Gastrocnemius medialis (tissue), 4 donors: Measurements from ENCODE around the gene DNAH2. TPM values are rescaled to one million over a fixed set of nuclear protein-coding genes. Genes with fewer than 3 reads are reported as not detected.

Experiments
- ATAC-seq, 2 donors: fragments of 150-250 bp; one replicate each; pipeline ENCODE4 v1.9.1; 2016
- DNase-seq, 2 donors: peaks; one replicate each; pipeline ENCODE4 v3.0.0-alpha.2; 2019
- H3K27ac ChIP-seq, 4 donors: fragments of 200-600 bp; sonication (generic); 1 replicate in 1 of 4; 2 replicates in 3 of 4; pipeline ENCODE4 v1.5.1; 2016 to 2018; ENCODE audit warnings: mild to moderate bottlenecking in 2 of 4, moderate library complexity in 1 of 4
- H3K27me3 ChIP-seq, 3 donors: fragments of 200-600 bp; sonication (generic) in 2 of 3; 1 replicate in 1 of 3; 2 replicates in 2 of 3; pipeline versions ENCODE4 v1.5.1 to v1.6.0; 2016 to 2019; ENCODE audit warnings: mild to moderate bottlenecking in 1 of 3, moderate library complexity in 1 of 3
- H3K36me3 ChIP-seq, 2 donors: fragments of 200-600 bp; sonication (generic) in 1 of 2; one replicate each; pipeline ENCODE4 v1.5.1; 2017 to 2018
- H3K4me1 ChIP-seq, 2 donors: fragments of 200-600 bp; sonication (generic) in 1 of 2; one replicate each; pipeline ENCODE4 v1.5.1; 2016 to 2017; ENCODE audit warnings: mild to moderate bottlenecking in 2 of 2
- H3K4me3 ChIP-seq, 4 donors: fragments of 200-600 bp; sonication (generic) in 3 of 4; 1 replicate in 1 of 4; 2 replicates in 3 of 4; pipeline ENCODE4 v1.5.1; 2016 to 2019; ENCODE audit warnings: mild to moderate bottlenecking in 2 of 4
- H3K9me3 ChIP-seq, 3 donors: fragments of 200-600 bp; sonication (generic) in 2 of 3; 1 replicate in 1 of 3; 2 replicates in 2 of 3; pipeline ENCODE4 v1.5.1; 2016 to 2019
- POLR2A ChIP-seq, 2 donors: fragments of 450-650 bp; IDR thresholded peaks; one replicate each; pipeline ENCODE4 v1.6.1; 2017; ENCODE audit warnings: antibody characterized with exemption in 2 of 2, mild to moderate bottlenecking in 2 of 2, moderate library complexity in 2 of 2
- in situ Hi-C, 4 donors: fragments of 200-750 bp; cut with MboI; loops; one replicate each; pipeline versions ENCODE4 v1.15.0 to v1.8.0; 2017; ENCODE audit warnings: low sequenced_read_pairs in 4 of 4
- intact Hi-C: fragments of 100-400 bp; cut with DNase I; formaldehyde crosslinking; loops from one replicate; pipeline ENCODE4 v1.15.1; 2023; ENCODE audit warnings: low total_unique reads
- total RNA-seq, 4 donors: library from RNA; depleted of rRNA; stranded (reverse); fragments of >200 nt; gene quantifications; one replicate each; pipeline versions ENCODE4 v1.1.0 to v1.2.3, GENCODE V29; 2016
- TF ChIP-seq, protein P1 (sequence below), 5 experiments: fragments of 450-650 bp in 3 of 5; fragments of 200-600 bp in 2 of 5; sonication (generic) in 2 of 5; IDR thresholded peaks in 4 of 5; conservative IDR thresholded peaks in 1 of 5; 1 replicate in 4 of 5; 2 replicates in 1 of 5; pipeline ENCODE4 v1.5.1; 2016 to 2019; ENCODE audit warnings: antibody characterized with exemption in 5 of 5, mild to moderate bottlenecking in 3 of 5, moderate library complexity in 3 of 5

DNAH2 gene
- total RNA-seq, 4 donors from 2014 or later: not detected

DNA sequence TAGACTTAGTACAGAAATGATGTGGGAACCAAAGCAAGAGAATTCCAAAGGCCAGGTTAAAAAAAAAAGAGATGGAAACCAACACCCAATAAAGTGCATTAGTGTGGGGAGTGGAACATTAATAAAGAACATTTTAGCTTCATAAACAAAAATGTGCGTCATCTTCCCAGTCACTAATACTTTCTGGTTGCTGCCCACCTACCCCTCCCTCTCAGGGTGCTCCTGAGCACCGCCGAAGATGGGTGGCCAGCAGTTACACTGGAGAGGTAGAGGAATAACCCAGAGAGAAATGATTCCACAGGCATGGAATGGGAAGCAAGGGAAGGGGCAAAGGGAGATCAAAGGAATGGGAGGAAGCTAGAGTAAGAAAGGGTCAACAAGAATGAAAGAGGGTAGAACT lies 165.1 kb downstream of the DNAH2 start:
- intact Hi-C loops (loop anchor here (10.0 kb wide), 1 partner anchor 172 kb away; no protein-coding TSS in a partner anchor), in situ Hi-C loops (loop anchor here in 1 of 4 donors (25.0 kb wide), 1 partner anchor 145 kb away; no protein-coding TSS in a partner anchor)
- DNase-seq (no peak), ATAC-seq (no peak)
- Histone ChIP-seq H3K4me1 (peaks cover 18 to 21% of the 10 kb centered on the region in 2 donors), H3K4me3 (no peak overlapping the region), H3K27me3 (peaks cover 28 to 47% (median 38%) of the 10 kb centered on the region in 3 donors), H3K9me3 (no peaks in the 10 kb centered on the region), H3K36me3 (no peaks in the 10 kb centered on the region), H3K27ac (no peak overlapping the region)
- no peak for TF ChIP-seq POLR2A (IDR thresholded peaks at IDR 0.05)
- TF ChIP-seq, protein P1, sequence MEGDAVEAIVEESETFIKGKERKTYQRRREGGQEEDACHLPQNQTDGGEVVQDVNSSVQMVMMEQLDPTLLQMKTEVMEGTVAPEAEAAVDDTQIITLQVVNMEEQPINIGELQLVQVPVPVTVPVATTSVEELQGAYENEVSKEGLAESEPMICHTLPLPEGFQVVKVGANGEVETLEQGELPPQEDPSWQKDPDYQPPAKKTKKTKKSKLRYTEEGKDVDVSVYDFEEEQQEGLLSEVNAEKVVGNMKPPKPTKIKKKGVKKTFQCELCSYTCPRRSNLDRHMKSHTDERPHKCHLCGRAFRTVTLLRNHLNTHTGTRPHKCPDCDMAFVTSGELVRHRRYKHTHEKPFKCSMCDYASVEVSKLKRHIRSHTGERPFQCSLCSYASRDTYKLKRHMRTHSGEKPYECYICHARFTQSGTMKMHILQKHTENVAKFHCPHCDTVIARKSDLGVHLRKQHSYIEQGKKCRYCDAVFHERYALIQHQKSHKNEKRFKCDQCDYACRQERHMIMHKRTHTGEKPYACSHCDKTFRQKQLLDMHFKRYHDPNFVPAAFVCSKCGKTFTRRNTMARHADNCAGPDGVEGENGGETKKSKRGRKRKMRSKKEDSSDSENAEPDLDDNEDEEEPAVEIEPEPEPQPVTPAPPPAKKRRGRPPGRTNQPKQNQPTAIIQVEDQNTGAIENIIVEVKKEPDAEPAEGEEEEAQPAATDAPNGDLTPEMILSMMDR (IDR thresholded peaks at IDR 0.05 in 4 of 5, conservative IDR thresholded peaks at IDR 0.05 in 1 of 5): no peak

Other genes with a start within 250 kb of the DNAH2 start
- gene ZBTB4, start 238.1 kb upstream of the DNAH2 start, total RNA-seq: 10 to 100 TPM; 24.2 to 43.1 (median 31.2) TPM
- not detected for gene SLC35G6, start 236.3 kb upstream of the DNAH2 start, total RNA-seq
- gene POLR2A, start 233.4 kb upstream of the DNAH2 start, total RNA-seq: 10 to 100 TPM; 20.3 to 56.9 (median 39.3) TPM
- gene TNFSF12, start 168.7 kb upstream of the DNAH2 start, total RNA-seq: 10 to 100 TPM in 3 of 4 donors, 1 to 10 TPM in 1; 7.9 to 26.1 (median 16.9) TPM
- 1 to 10 TPM; 2.8 to 8.4 (median 5.0) TPM for gene TNFSF13, start 159.0 kb upstream of the DNAH2 start, total RNA-seq
- 10 to 100 TPM; 63.6 to 71.5 (median 68.8) TPM for gene SENP3, start 155.8 kb upstream of the DNAH2 start, total RNA-seq
- 10 to 100 TPM; 10.1 to 66.5 (median 20.3) TPM for gene CD68, start 138.1 kb upstream of the DNAH2 start, total RNA-seq
- 100 to 1,000 TPM in 2 of 4 donors, 10 to 100 TPM in 2; 55.9 to 157 (median 101) TPM for gene MPDU1, start 133.9 kb upstream of the DNAH2 start, total RNA-seq
- gene SOX15, start 127.7 kb upstream of the DNAH2 start, total RNA-seq: 1 to 10 TPM in 2 of 4 donors, under 1 TPM in 1, not detected in 1; 0.66 to 1.3 (median 1.1) TPM
- gene FXR2, start 102.8 kb upstream of the DNAH2 start, total RNA-seq: 100 to 1,000 TPM; 100 to 174 (median 140) TPM
- gene SAT2, start 89.9 kb upstream of the DNAH2 start, total RNA-seq: 10 to 100 TPM; 38.4 to 79.4 (median 60.4) TPM
- gene SHBG, start 87.6 kb upstream of the DNAH2 start, total RNA-seq: not detected
- gene ATP1B2, start 66.8 kb upstream of the DNAH2 start, total RNA-seq: under 1 TPM; 0.10 to 0.81 (median 0.21) TPM
- gene TP53, start 30.3 kb upstream of the DNAH2 start, total RNA-seq: 10 to 100 TPM; 14.1 to 17.0 (median 15.4) TPM
- 1 to 10 TPM; 2.6 to 5.8 (median 3.7) TPM for gene WRAP53, start 29.3 kb upstream of the DNAH2 start, total RNA-seq
- gene EFNB3, start 12.5 kb upstream of the DNAH2 start, total RNA-seq: under 1 TPM in 3 of 4 donors, not detected in 1; 0.13 to 0.46 (median 0.31) TPM
- 1 to 10 TPM; 1.9 to 8.2 (median 4.4) TPM for gene KDM6B, start 116.5 kb downstream of the DNAH2 start, total RNA-seq
- 10 to 100 TPM; 18.8 to 56.8 (median 27.9) TPM for gene TMEM88, start 137.3 kb downstream of the DNAH2 start, total RNA-seq
- gene NAA38, start 139.8 kb downstream of the DNAH2 start, total RNA-seq: 100 to 1,000 TPM in 2 of 4 donors, 10 to 100 TPM in 2; 57.4 to 133 (median 96.6) TPM
- gene CYB5D1, start 140.3 kb downstream of the DNAH2 start, total RNA-seq: 10 to 100 TPM in 2 of 4 donors, 1 to 10 TPM in 2; 4.1 to 14.7 (median 9.0) TPM
- 1 to 10 TPM; 5.4 to 7.7 (median 6.0) TPM for gene CHD3, start 171.0 kb downstream of the DNAH2 start, total RNA-seq
- gene RNF227, start 198.5 kb downstream of the DNAH2 start, total RNA-seq: 1 to 10 TPM in 1 of 4 donors, under 1 TPM in 2, not detected in 1; 0.51 to 1.2 (median 0.62) TPM
- under 1 TPM in 1 of 4 donors, not detected in 3; 0.42 TPM for gene KCNAB3, start 212.1 kb downstream of the DNAH2 start, total RNA-seq
- 10 to 100 TPM; 19.4 to 41.7 (median 30.0) TPM for gene TRAPPC1, start 214.2 kb downstream of the DNAH2 start, total RNA-seq
- 10 to 100 TPM in 1 of 4 donors, 1 to 10 TPM in 3; 3.6 to 14.3 (median 7.2) TPM for gene CNTROB, start 214.5 kb downstream of the DNAH2 start, total RNA-seq